Stimulated activated CD4-positive, alpha-beta T cell treated with anti-CD3 and anti-CD28 coated beads, TNF-alpha, amount 100 ng/mL, for 48 hours (primary cell): Measurements from ENCODE around the gene PLCB2.

Experiments
- DNase-seq, 3 donors: peaks; one replicate each; pipeline ENCODE4 v3.0.0-alpha.2; 2020; ENCODE audit warnings: low read depth in 3 of 3

The PLCB2 gene

GRCh38 chr15:40342416-40343320, 34.9 kb upstream of the PLCB2 start:
- DNase-seq = no peak

GRCh38 chr15:40340740-40341400, 33.1 kb upstream of the PLCB2 start, which contains the start of gene CCDC9B:
Gene CCDC9B, minus strand, starts transcription at chr15:40340939. Its CDS starts 120 bp downstream, at chr15:40340819.
- DNase-seq = no peak

- DNase-seq = no peak
Observed at GRCh38 chr15:40340038-40340739, 32.5 kb upstream of the PLCB2 start.

- no peak for DNase-seq
Observed at GRCh38 chr15:40339621-40339945, 31.8 kb upstream of the PLCB2 start.

- DNase-seq = no peak
Observed at GRCh38 chr15:40338921-40339620, 31.3 kb upstream of the PLCB2 start.

- DNase-seq = peak; percentile 60 to 79 (median 67)
Observed at GRCh38 chr15:40338041-40338657, 30.4 kb upstream of the PLCB2 start.

GRCh38 chr15:40337597-40337996, 29.9 kb upstream of the PLCB2 start:
- DNase-seq = no peak

GRCh38 chr15:40336744-40337122, 29.0 kb upstream of the PLCB2 start:
- no peak for DNase-seq

- DNase-seq = no peak
Observed at GRCh38 chr15:40335938-40336743, 28.4 kb upstream of the PLCB2 start.

- DNase-seq = no peak
Observed at GRCh38 chr15:40334941-40335795, 27.4 kb upstream of the PLCB2 start.

- no peak for DNase-seq
Observed at GRCh38 chr15:40334541-40334940, 26.8 kb upstream of the PLCB2 start.

GRCh38 chr15:40333922-40334492, 26.3 kb upstream of the PLCB2 start:
- no peak for DNase-seq

GRCh38 chr15:40332113-40332781, 24.5 kb upstream of the PLCB2 start:
- DNase-seq = no peak

- no peak for DNase-seq
Observed at GRCh38 chr15:40331637-40332036, 23.9 kb upstream of the PLCB2 start.

GRCh38 chr15:40331026-40331425, 23.3 kb upstream of the PLCB2 start:
- no peak for DNase-seq

- no peak for DNase-seq
Observed at GRCh38 chr15:40330368-40330836, 22.7 kb upstream of the PLCB2 start.

- DNase-seq = no peak
Observed at GRCh38 chr15:40329804-40330203, 22.1 kb upstream of the PLCB2 start.

- DNase-seq = no peak
Observed at GRCh38 chr15:40328751-40329150, 21.0 kb upstream of the PLCB2 start.

GRCh38 chr15:40328176-40328575, 20.4 kb upstream of the PLCB2 start:
- DNase-seq = no peak
